Chondrocyte (in vitro differentiated cells): ENCODE results near the gene HRG. TPM values are rescaled to one million over a fixed set of nuclear protein-coding genes. Genes with fewer than 3 reads are reported as not detected.
"Not testable (repeated sequence)": the region's sequence is repeated elsewhere in the genome, so short reads cannot be mapped to it uniquely, and the experiment has no call there.

ENCODE experiments used
- DNase-seq: peaks from one replicate; pipeline ENCODE4 v3.0.0; 2021; ENCODE audit warnings: mixed read lengths, low spot score
- H3K27ac Mint-ChIP-seq: one replicate; pipeline ENCODE4 v1.8.0; 2021; ENCODE audit warnings: mild to moderate bottlenecking, moderate library complexity, mixed read lengths; ENCODE audit not compliant: unreplicated experiment
- H3K27me3 Mint-ChIP-seq: 2 replicates; pipeline ENCODE4 v1.8.0; 2021; ENCODE audit warnings: low read depth, mixed read lengths
- H3K36me3 Mint-ChIP-seq: 2 replicates; pipeline ENCODE4 v1.8.0; 2021; ENCODE audit warnings: low read depth, mixed read lengths
- H3K4me1 Mint-ChIP-seq: 2 replicates; pipeline ENCODE4 v1.8.0; 2021; ENCODE audit warnings: low read depth, mild to moderate bottlenecking, mixed read lengths
- H3K4me3 Mint-ChIP-seq: one replicate; pipeline ENCODE4 v1.8.0; 2021; ENCODE audit warnings: mild to moderate bottlenecking, moderate library complexity, mixed read lengths; ENCODE audit not compliant: unreplicated experiment
- H3K9me3 Mint-ChIP-seq: 2 replicates; pipeline ENCODE4 v1.8.0; 2021; ENCODE audit warnings: low read depth, mixed read lengths
- CTCF ChIP-seq: fragments of 200-600 bp; sonication (generic); IDR thresholded peaks from 2 replicates; pipeline ENCODE4 v1.5.0; 2021; ENCODE audit warnings: antibody characterized with exemption, mild to moderate bottlenecking, moderate library complexity
- total RNA-seq: library from RNA; stranded (reverse); gene quantifications from 3 replicates; pipeline ENCODE4 v1.2.1, GENCODE V29; 2021

Gene HRG
- total RNA-seq, 1 donor from 2014 or later = not detected

- Mint-ChIP-seq H3K36me3 (peaks cover 1% of the 10 kb centered on the region), H3K4me1 (peaks cover 5% of the 10 kb centered on the region), H3K27me3 (peaks cover 15% of the 10 kb centered on the region), H3K4me3 (no peak overlapping the region), H3K9me3 (no peaks in the 10 kb centered on the region), H3K27ac (no peak overlapping the region)
- no peak for TF ChIP-seq CTCF
- no peak for DNase-seq
These were observed 34.5 kb downstream of the HRG start for GRCh38 chr3:186700267-186700666.

GRCh38 chr3:186702451-186702850 lies 36.6 kb downstream of the HRG start:
- not testable (repeated sequence) for H3K4me1 Mint-ChIP-seq, H3K9me3 Mint-ChIP-seq, H3K36me3 Mint-ChIP-seq, H3K27ac Mint-ChIP-seq, H3K4me3 Mint-ChIP-seq, DNase-seq
- H3K27me3 Mint-ChIP-seq = peaks cover 29% of the 10 kb centered on the region

GRCh38 chr3:186705882-186706780 lies 40.3 kb downstream of the HRG start:
- no peaks in the 10 kb centered on the region for H3K9me3 Mint-ChIP-seq
- H3K27me3 Mint-ChIP-seq = peaks cover 39% of the 10 kb centered on the region
- no peak for DNase-seq
- no peaks in the 10 kb centered on the region for H3K36me3 Mint-ChIP-seq
- H3K4me3 Mint-ChIP-seq = no peak overlapping the region
- no peaks in the 10 kb centered on the region for H3K4me1 Mint-ChIP-seq
- no peak overlapping the region for H3K27ac Mint-ChIP-seq
- no peak for TF ChIP-seq CTCF

- TF ChIP-seq CTCF = no peak
- Mint-ChIP-seq H3K36me3 (no peaks in the 10 kb centered on the region), H3K9me3 (no peaks in the 10 kb centered on the region), H3K27me3 (peaks cover 44% of the 10 kb centered on the region), H3K4me1 (no peaks in the 10 kb centered on the region), H3K27ac (no peak overlapping the region), H3K4me3 (no peak overlapping the region)
- DNase-seq = no peak
These were observed 43.3 kb downstream of the HRG start for GRCh38 chr3:186708983-186709679.

GRCh38 chr3:186710694-186711093 lies 44.9 kb downstream of the HRG start:
- not testable (repeated sequence) for H3K9me3 Mint-ChIP-seq, H3K4me1 Mint-ChIP-seq, H3K4me3 Mint-ChIP-seq, H3K27ac Mint-ChIP-seq, DNase-seq, H3K36me3 Mint-ChIP-seq
- H3K27me3 Mint-ChIP-seq = peaks cover 41% of the 10 kb centered on the region

- no peaks in the 10 kb centered on the region for H3K4me1 Mint-ChIP-seq
- DNase-seq = no peak
- TF ChIP-seq CTCF = no peak
- H3K9me3 Mint-ChIP-seq = no peaks in the 10 kb centered on the region
- H3K4me3 Mint-ChIP-seq = no peak overlapping the region
- H3K27ac Mint-ChIP-seq = no peak overlapping the region
- no peaks in the 10 kb centered on the region for H3K36me3 Mint-ChIP-seq
- peaks cover 27% of the 10 kb centered on the region for H3K27me3 Mint-ChIP-seq
These were observed 47.7 kb downstream of the HRG start for GRCh38 chr3:186713499-186713898.
